HEK293T (cell line): ENCODE data around the gene TMEM121B.

Source experiments
- CTCF ChIA-PET: fragments of 350-600 bp; formaldehyde crosslinking; extraction: SDS; loops from one replicate; lab custom pipeline; 2021; ENCODE audit warnings: antibody characterized with exemption, inconsistent platforms; lab: Yijun Ruan, JAX
- POLR2A ChIA-PET: fragments of 350-600 bp; formaldehyde crosslinking; extraction: SDS; loops from one replicate; lab custom pipeline; 2020; ENCODE audit warnings: antibody characterized with exemption, inconsistent platforms; lab: Yijun Ruan, JAX
- DNase-seq: peaks from one replicate; pipeline ENCODE4 v3.0.0; 2012; ENCODE audit warnings: mixed read lengths; ENCODE audit errors: extremely low spot score
- ARNT ChIP-seq: fragments of 450-650 bp; IDR thresholded peaks from 2 replicates; pipeline ENCODE4 v1.6.1; 2017; ENCODE audit warnings: mild to moderate bottlenecking
- BHLHE40 ChIP-seq: fragments of 450-650 bp; IDR thresholded peaks from 2 replicates; pipeline ENCODE4 v1.6.1; 2016; ENCODE audit warnings: mild to moderate bottlenecking, moderate library complexity, borderline replicate concordance
- CTBP1 ChIP-seq: fragments of 450-650 bp; IDR thresholded peaks from 2 replicates; pipeline ENCODE4 v1.6.1; 2016; ENCODE audit warnings: borderline replicate concordance
- ELF4 ChIP-seq: fragments of 450-650 bp; IDR thresholded peaks from 2 replicates; pipeline ENCODE4 v1.6.1; 2017; ENCODE audit warnings: antibody characterized with exemption
- FOXA1 ChIP-seq: fragments of 450-650 bp; IDR thresholded peaks from 2 replicates; pipeline ENCODE4 v1.6.1; 2016; ENCODE audit warnings: mild to moderate bottlenecking
- FOXK2 ChIP-seq: fragments of 450-650 bp; IDR thresholded peaks from 2 replicates; pipeline ENCODE4 v1.6.1; 2016; ENCODE audit warnings: mild to moderate bottlenecking
- FOXM1 ChIP-seq: fragments of 450-650 bp; IDR thresholded peaks from 2 replicates; pipeline ENCODE4 v1.6.1; 2017; ENCODE audit warnings: mild to moderate bottlenecking, borderline replicate concordance
- HDGF ChIP-seq: fragments of 450-650 bp; IDR thresholded peaks from 2 replicates; pipeline ENCODE4 v1.6.1; 2017; ENCODE audit warnings: antibody characterized with exemption, borderline replicate concordance
- L3MBTL2 ChIP-seq: fragments of 450-650 bp; conservative IDR thresholded peaks from 2 replicates; pipeline ENCODE4 v1.6.1; 2016; ENCODE audit warnings: mild to moderate bottlenecking
- LEF1 ChIP-seq: fragments of 450-650 bp; IDR thresholded peaks from 2 replicates; pipeline ENCODE4 v1.6.1; 2017; ENCODE audit warnings: mild to moderate bottlenecking, borderline replicate concordance
- NFRKB ChIP-seq: fragments of 450-650 bp; IDR thresholded peaks from 2 replicates; pipeline ENCODE4 v1.6.1; 2016; ENCODE audit warnings: mild to moderate bottlenecking, moderate library complexity
- PKNOX1 ChIP-seq: fragments of 450-650 bp; IDR thresholded peaks from 2 replicates; pipeline ENCODE4 v1.6.1; 2016
- SP1 ChIP-seq: fragments of 450-650 bp; IDR thresholded peaks from 2 replicates; pipeline ENCODE4 v1.6.1; 2017
- SUZ12 ChIP-seq: fragments of 450-650 bp; IDR thresholded peaks from 2 replicates; pipeline ENCODE4 v1.6.1; 2016; ENCODE audit warnings: mild to moderate bottlenecking
- TARDBP ChIP-seq: fragments of 450-650 bp; IDR thresholded peaks from 2 replicates; pipeline ENCODE4 v1.6.1; 2016
- ZNF384 ChIP-seq: fragments of 450-650 bp; IDR thresholded peaks from 2 replicates; pipeline ENCODE4 v1.6.1; 2016

Gene TMEM121B

GRCh38 chr22:17137170-17137569 lies 16.0 kb upstream of the TMEM121B start:
- no peak for TF ChIP-seq FOXA1
- TF ChIP-seq FOXM1: no peak
- TF ChIP-seq ELF4: no peak
- TF ChIP-seq ZNF384: no peak
- ChIA-PET POLR2A (no interaction called here), CTCF (no interaction called here)
- no peak for DNase-seq

GRCh38 chr22:17135153-17135760 lies 14.1 kb upstream of the TMEM121B start:
- ChIA-PET CTCF (no interaction called here), POLR2A (interaction anchor here (1.1 kb wide), 1 partner anchor 14 kb away, joined by 3 read pairs; the partner anchor contains the start of gene TMEM121B)
- TF ChIP-seq ARNT (no peak), L3MBTL2 (no peak), FOXA1 (no peak), SP1 (no peak), TARDBP (no peak), SUZ12 (no peak), BHLHE40 (no peak), PKNOX1 (no peak), FOXK2 (no peak)
- DNase-seq: no peak

- ChIA-PET CTCF (no interaction called here), POLR2A (no interaction called here)
- no peak for DNase-seq
- TF ChIP-seq SUZ12 (no peak), L3MBTL2 (no peak), FOXM1 (no peak), FOXK2 (no peak), NFRKB (no peak), ARNT (no peak), PKNOX1 (no peak), ZNF384 (no peak)
These were observed 12.0 kb upstream of the TMEM121B start for GRCh38 chr22:17133137-17133536.

GRCh38 chr22:17132112-17132511 lies 11.0 kb upstream of the TMEM121B start:
- no peak for DNase-seq
- CTCF ChIA-PET: interaction anchor here (1.3 kb wide), 1 partner anchor 40 kb away, joined by 5 read pairs; no protein-coding TSS in a partner anchor
- POLR2A ChIA-PET: interaction anchor here (0.8 to 1.4 kb wide), 2 partner anchors 10 to 39 kb away, joined by 3 to 8 read pairs; no protein-coding TSS in a partner anchor
- TF ChIP-seq FOXK2 (no peak), FOXA1 (no peak), HDGF (no peak), LEF1 (no peak), PKNOX1 (no peak), ARNT (no peak), ZNF384 (no peak), L3MBTL2 (no peak)

DNA sequence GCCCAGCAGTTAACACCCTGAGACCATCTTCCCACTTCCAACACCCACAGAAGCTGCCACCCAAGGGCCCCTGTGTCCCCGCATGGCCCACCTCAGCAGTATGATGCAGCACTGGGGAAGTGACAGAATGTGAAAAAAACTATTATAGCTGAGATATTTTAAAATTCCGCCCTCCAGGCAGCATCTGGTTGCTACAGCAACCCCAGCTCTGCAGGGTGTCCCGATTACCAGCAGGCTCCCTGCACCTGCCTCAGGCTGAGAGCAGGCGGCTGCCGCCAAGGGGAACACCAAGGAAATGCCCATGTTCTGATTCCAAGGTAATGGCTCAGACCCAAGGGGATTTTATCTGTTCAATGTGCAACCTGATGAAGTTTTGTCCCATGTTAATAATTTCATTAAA lies 10.5 kb upstream of the TMEM121B start:
- peak; percentile 45 for DNase-seq
- ChIA-PET CTCF (interaction anchor here (1.3 kb wide), 1 partner anchor 40 kb away, joined by 5 read pairs; no protein-coding TSS in a partner anchor), POLR2A (interaction anchor here (0.8 to 1.4 kb wide), 2 partner anchors 9 to 40 kb away, joined by 3 to 8 read pairs; no protein-coding TSS in a partner anchor)
- TF ChIP-seq SP1: no peak
- TF ChIP-seq NFRKB: no peak
- no peak for TF ChIP-seq PKNOX1
- TF ChIP-seq FOXK2: no peak
- TF ChIP-seq ARNT: no peak
- TF ChIP-seq TARDBP: no peak
- no peak for TF ChIP-seq L3MBTL2

DNA sequence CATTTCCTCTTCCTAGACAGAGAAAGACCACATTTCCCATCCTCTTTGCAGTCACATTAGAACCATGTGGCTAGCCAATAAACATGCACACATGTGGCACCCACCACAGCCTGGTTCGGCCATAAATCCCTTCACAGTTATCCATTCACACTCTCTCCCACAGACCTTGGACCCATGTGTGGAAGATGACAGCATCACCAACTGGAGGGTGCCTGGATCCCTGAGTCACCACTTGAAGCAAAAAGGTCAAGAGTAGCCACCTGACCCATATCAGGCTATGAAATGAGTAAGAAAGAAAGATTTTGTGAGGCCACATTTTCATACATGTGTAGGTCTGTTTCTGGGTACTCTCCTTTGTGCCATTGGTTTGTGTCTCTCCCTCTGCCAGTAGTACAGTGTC lies 9.0 kb upstream of the TMEM121B start:
- ChIA-PET POLR2A (no interaction called here), CTCF (no interaction called here)
- TF ChIP-seq ELF4 (no peak), FOXA1 (no peak), ARNT (no peak), FOXK2 (no peak), TARDBP (no peak), BHLHE40 (no peak), PKNOX1 (no peak), CTBP1 (no peak), SP1 (no peak), ZNF384 (no peak), HDGF (no peak), NFRKB (no peak), SUZ12 (no peak), FOXM1 (no peak), LEF1 (no peak), L3MBTL2 (no peak)
- DNase-seq: no peak
